HEK293T (cell line): ENCODE measurements around the gene CNTN2.

Source experiments
- ARNT ChIP-seq: fragments of 450-650 bp; IDR thresholded peaks from 2 replicates; pipeline ENCODE4 v1.6.1; 2017; ENCODE audit warnings: mild to moderate bottlenecking
- BHLHE40 ChIP-seq: fragments of 450-650 bp; IDR thresholded peaks from 2 replicates; pipeline ENCODE4 v1.6.1; 2016; ENCODE audit warnings: mild to moderate bottlenecking, moderate library complexity, borderline replicate concordance
- ELF4 ChIP-seq: fragments of 450-650 bp; IDR thresholded peaks from 2 replicates; pipeline ENCODE4 v1.6.1; 2017; ENCODE audit warnings: antibody characterized with exemption
- FOXA1 ChIP-seq: fragments of 450-650 bp; IDR thresholded peaks from 2 replicates; pipeline ENCODE4 v1.6.1; 2016; ENCODE audit warnings: mild to moderate bottlenecking
- FOXK2 ChIP-seq: fragments of 450-650 bp; IDR thresholded peaks from 2 replicates; pipeline ENCODE4 v1.6.1; 2016; ENCODE audit warnings: mild to moderate bottlenecking
- FOXM1 ChIP-seq: fragments of 450-650 bp; IDR thresholded peaks from 2 replicates; pipeline ENCODE4 v1.6.1; 2017; ENCODE audit warnings: mild to moderate bottlenecking, borderline replicate concordance
- HDGF ChIP-seq: fragments of 450-650 bp; IDR thresholded peaks from 2 replicates; pipeline ENCODE4 v1.6.1; 2017; ENCODE audit warnings: antibody characterized with exemption, borderline replicate concordance
- LEF1 ChIP-seq: fragments of 450-650 bp; IDR thresholded peaks from 2 replicates; pipeline ENCODE4 v1.6.1; 2017; ENCODE audit warnings: mild to moderate bottlenecking, borderline replicate concordance
- NFRKB ChIP-seq: fragments of 450-650 bp; IDR thresholded peaks from 2 replicates; pipeline ENCODE4 v1.6.1; 2016; ENCODE audit warnings: mild to moderate bottlenecking, moderate library complexity
- SP1 ChIP-seq: fragments of 450-650 bp; IDR thresholded peaks from 2 replicates; pipeline ENCODE4 v1.6.1; 2017
- TARDBP ChIP-seq: fragments of 450-650 bp; IDR thresholded peaks from 2 replicates; pipeline ENCODE4 v1.6.1; 2016
- ZNF384 ChIP-seq: fragments of 450-650 bp; IDR thresholded peaks from 2 replicates; pipeline ENCODE4 v1.6.1; 2016
- TF ChIP-seq, protein P1 (sequence below): fragments of 450-650 bp; IDR thresholded peaks from 2 replicates; pipeline ENCODE4 v1.6.1; 2016

DNA sequence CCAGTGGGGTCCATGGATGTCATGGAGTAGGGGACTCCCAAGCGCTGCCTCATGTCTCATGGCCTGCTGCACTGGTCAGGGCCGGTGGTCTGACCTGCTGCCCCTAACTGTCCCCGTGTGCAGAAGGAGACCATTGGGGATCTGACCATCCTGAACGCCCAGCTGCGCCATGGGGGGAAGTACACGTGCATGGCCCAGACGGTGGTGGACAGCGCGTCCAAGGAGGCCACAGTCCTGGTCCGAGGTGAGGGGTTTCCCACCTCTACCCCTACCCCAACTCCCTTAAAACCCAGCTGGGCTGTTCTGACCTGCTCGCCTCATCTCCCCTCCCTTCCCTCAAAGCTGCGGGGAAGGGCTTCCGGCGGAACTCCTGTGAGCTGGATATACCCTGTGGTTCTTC is 22.7 kb downstream of the CNTN2 start:
- TF ChIP-seq HDGF (no peak), FOXA1 (no peak), TARDBP (no peak), NFRKB (no peak), ELF4 (no peak), SP1 (no peak), LEF1 (no peak), ZNF384 (no peak), FOXM1 (no peak), BHLHE40 (no peak), FOXK2 (no peak), ARNT (no peak)
- TF ChIP-seq, protein P1, sequence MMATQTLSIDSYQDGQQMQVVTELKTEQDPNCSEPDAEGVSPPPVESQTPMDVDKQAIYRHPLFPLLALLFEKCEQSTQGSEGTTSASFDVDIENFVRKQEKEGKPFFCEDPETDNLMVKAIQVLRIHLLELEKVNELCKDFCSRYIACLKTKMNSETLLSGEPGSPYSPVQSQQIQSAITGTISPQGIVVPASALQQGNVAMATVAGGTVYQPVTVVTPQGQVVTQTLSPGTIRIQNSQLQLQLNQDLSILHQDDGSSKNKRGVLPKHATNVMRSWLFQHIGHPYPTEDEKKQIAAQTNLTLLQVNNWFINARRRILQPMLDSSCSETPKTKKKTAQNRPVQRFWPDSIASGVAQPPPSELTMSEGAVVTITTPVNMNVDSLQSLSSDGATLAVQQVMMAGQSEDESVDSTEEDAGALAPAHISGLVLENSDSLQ = no peak
